ENCODE measurements around the gene ZNF587B. TPM values are rescaled to one million over a fixed set of nuclear protein-coding genes. Genes with fewer than 3 reads are reported as not detected.

ZNF587B gene
- total and polyA plus RNA-seq, 9 of the 15 experiments (the other 6 are each of a cell fraction or from before 2014, with no cell fraction given) = 7.4 to 37.5 (median 20.8) TPM

DNA sequence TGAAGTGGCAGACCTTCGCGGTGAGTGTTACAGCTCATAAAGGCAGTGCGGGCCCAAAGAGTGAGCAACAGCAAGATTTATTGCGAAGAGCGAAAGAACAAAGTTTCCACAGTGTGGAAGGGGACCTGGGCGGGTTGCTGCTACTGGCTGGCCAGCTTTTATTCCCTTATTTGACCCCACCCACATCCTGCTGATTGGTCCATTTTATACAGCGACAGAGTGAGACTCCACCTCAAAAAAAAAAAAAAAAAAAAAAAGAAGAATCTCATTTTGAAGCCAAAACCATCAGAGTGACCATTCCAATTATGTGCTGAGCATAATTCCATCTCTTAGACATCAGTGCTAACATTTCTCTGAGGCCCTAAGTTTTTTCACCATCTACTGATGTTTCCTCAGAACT is 13.4 kb upstream of the ZNF587B start:
- ChIA-PET CTCF (ENCODE audit: low intra/inter-chr PET ratio) (no interaction called here), POLR2A (no interaction called here)
- Histone ChIP-seq H2AFZ (ENCODE audit: low read depth, low read length) (no peak overlapping the region), H4K20me1 (replicated peaks; ENCODE audit: control insufficient read depth, insufficient read depth, low read length) (no peaks in the 10 kb centered on the region), H3K9ac (ENCODE audit: insufficient read depth in 1 of 2, low read depth in 2 of 2, low read length in 2 of 2) (no peak overlapping the region), H3K9me1 (ENCODE audit: control insufficient read depth, insufficient read depth, low read length) (no peaks in the 10 kb centered on the region), H3K27me3 (ENCODE audit: control insufficient read depth in 2 of 2, insufficient read depth in 2 of 2, low read length in 2 of 2) (no peaks in the 10 kb centered on the region), H3K36me3 (ENCODE audit: control insufficient read depth, insufficient read depth, low read length) (peaks cover 26% of the 10 kb centered on the region; the same call in 2 of the 3 replicates), H3K4me1 (replicated peaks in 1 of 2; ENCODE audit: control insufficient read depth in 2 of 2, insufficient read depth in 2 of 2, low read length in 2 of 2) (peaks cover 7 to 22% of the 10 kb centered on the region in 2 experiments; a peak in 4 of 5 replicates), H3K79me2 (ENCODE audit: control insufficient read depth, insufficient read depth, low read length) (peaks cover 49% of the 10 kb centered on the region), H3K4me3 (no peak overlapping the region), H3K9me3 (replicated peaks; ENCODE audit: control insufficient read depth, insufficient read depth, low read depth, low read length) (no peaks in the 10 kb centered on the region), H3K27ac (ENCODE audit: extremely low read depth, low read depth, low read length) (no peak overlapping the region), H3K4me2 (ENCODE audit: insufficient read depth, low read length) (no peak overlapping the region)
- peak in 1 of 4 experiments; percentile 35 for DNase-seq (ENCODE audit: extremely low read depth in 1 of 4, low spot score in 3 of 4)
- no peak for ATAC-seq
- FAIRE-seq = no peak
- 88% methylated on average over 7 of the region's 7 CpGs for WGBS (ENCODE audit: insufficient coverage, low coverage, missing lambda C conversion rate)
- in situ Hi-C loops (cut with MboI) = no loop called here
- BruUV-seq (replicated peaks) = no TSS peak
- intact Hi-C loops (cut with micrococcal nuclease) = no loop called here
- TF ChIP-seq, protein P1, sequence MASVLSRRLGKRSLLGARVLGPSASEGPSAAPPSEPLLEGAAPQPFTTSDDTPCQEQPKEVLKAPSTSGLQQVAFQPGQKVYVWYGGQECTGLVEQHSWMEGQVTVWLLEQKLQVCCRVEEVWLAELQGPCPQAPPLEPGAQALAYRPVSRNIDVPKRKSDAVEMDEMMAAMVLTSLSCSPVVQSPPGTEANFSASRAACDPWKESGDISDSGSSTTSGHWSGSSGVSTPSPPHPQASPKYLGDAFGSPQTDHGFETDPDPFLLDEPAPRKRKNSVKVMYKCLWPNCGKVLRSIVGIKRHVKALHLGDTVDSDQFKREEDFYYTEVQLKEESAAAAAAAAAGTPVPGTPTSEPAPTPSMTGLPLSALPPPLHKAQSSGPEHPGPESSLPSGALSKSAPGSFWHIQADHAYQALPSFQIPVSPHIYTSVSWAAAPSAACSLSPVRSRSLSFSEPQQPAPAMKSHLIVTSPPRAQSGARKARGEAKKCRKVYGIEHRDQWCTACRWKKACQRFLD (CRISPR knock-in tag; IDR thresholded peaks at IDR 0.05) = no peak
- TF ChIP-seq ZNF124 (CRISPR knock-in tag; IDR thresholded peaks at IDR 0.05) (no peak), NR4A1 (CRISPR knock-in tag; IDR thresholded peaks at IDR 0.05) (no peak), NR4A1 (tag; IDR thresholded peaks at IDR 0.05) (no peak), SRSF9 (IDR thresholded peaks at IDR 0.05; ENCODE audit: borderline replicate concordance, low read depth, low read length) (no peak), NFE2L1 (tag; IDR thresholded peaks at IDR 0.05; ENCODE audit: borderline replicate concordance, low read depth) (no peak), GTF2A2 (tag; IDR thresholded peaks at IDR 0.05) (no peak), JUND (IDR thresholded peaks at IDR 0.05; ENCODE audit: borderline replicate concordance, low read depth, low read length) (no peak), JUND (tag; IDR thresholded peaks at IDR 0.05; ENCODE audit: borderline replicate concordance, low read depth, low read length) (no peak), CCNT2 (IDR thresholded peaks at IDR 0.05; ENCODE audit: borderline replicate concordance, extremely low read depth, insufficient read length, low read depth, low read length) (no peak), SMARCC2 (IDR thresholded peaks at IDR 0.05; ENCODE audit: low read depth) (no peak), ZNF76 (CRISPR knock-in tag; IDR thresholded peaks at IDR 0.05; ENCODE audit: borderline replicate concordance) (no peak), NFYB (IDR thresholded peaks at IDR 0.05; ENCODE audit: extremely low read depth, insufficient read length) (peak; percentile 79)
- TF ChIP-seq, protein P2, sequence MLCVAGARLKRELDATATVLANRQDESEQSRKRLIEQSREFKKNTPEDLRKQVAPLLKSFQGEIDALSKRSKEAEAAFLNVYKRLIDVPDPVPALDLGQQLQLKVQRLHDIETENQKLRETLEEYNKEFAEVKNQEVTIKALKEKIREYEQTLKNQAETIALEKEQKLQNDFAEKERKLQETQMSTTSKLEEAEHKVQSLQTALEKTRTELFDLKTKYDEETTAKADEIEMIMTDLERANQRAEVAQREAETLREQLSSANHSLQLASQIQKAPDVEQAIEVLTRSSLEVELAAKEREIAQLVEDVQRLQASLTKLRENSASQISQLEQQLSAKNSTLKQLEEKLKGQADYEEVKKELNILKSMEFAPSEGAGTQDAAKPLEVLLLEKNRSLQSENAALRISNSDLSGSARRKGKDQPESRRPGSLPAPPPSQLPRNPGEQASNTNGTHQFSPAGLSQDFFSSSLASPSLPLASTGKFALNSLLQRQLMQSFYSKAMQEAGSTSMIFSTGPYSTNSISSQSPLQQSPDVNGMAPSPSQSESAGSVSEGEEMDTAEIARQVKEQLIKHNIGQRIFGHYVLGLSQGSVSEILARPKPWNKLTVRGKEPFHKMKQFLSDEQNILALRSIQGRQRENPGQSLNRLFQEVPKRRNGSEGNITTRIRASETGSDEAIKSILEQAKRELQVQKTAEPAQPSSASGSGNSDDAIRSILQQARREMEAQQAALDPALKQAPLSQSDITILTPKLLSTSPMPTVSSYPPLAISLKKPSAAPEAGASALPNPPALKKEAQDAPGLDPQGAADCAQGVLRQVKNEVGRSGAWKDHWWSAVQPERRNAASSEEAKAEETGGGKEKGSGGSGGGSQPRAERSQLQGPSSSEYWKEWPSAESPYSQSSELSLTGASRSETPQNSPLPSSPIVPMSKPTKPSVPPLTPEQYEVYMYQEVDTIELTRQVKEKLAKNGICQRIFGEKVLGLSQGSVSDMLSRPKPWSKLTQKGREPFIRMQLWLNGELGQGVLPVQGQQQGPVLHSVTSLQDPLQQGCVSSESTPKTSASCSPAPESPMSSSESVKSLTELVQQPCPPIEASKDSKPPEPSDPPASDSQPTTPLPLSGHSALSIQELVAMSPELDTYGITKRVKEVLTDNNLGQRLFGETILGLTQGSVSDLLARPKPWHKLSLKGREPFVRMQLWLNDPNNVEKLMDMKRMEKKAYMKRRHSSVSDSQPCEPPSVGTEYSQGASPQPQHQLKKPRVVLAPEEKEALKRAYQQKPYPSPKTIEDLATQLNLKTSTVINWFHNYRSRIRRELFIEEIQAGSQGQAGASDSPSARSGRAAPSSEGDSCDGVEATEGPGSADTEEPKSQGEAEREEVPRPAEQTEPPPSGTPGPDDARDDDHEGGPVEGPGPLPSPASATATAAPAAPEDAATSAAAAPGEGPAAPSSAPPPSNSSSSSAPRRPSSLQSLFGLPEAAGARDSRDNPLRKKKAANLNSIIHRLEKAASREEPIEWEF (CRISPR knock-in tag; IDR thresholded peaks at IDR 0.05) = no peak
- TF ChIP-seq, protein P3, sequence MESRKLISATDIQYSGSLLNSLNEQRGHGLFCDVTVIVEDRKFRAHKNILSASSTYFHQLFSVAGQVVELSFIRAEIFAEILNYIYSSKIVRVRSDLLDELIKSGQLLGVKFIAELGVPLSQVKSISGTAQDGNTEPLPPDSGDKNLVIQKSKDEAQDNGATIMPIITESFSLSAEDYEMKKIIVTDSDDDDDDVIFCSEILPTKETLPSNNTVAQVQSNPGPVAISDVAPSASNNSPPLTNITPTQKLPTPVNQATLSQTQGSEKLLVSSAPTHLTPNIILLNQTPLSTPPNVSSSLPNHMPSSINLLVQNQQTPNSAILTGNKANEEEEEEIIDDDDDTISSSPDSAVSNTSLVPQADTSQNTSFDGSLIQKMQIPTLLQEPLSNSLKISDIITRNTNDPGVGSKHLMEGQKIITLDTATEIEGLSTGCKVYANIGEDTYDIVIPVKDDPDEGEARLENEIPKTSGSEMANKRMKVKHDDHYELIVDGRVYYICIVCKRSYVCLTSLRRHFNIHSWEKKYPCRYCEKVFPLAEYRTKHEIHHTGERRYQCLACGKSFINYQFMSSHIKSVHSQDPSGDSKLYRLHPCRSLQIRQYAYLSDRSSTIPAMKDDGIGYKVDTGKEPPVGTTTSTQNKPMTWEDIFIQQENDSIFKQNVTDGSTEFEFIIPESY (CRISPR knock-in tag; IDR thresholded peaks at IDR 0.05) = no peak
